Loucy (cell line): Measurements from ENCODE around the gene GPSM3.

Experiments used
- H2AFZ ChIP-seq: fragments of 200-600 bp; sonication (generic); 2 replicates; pipeline ENCODE4 v1.6.0; 2016; ENCODE audit warnings: antibody characterized with exemption, mild to moderate bottlenecking, low read length, moderate library complexity
- H3F3A ChIP-seq: fragments of 200-600 bp; 2 replicates; pipeline ENCODE4 v1.6.0; 2016; ENCODE audit warnings: antibody characterized with exemption, low read depth, mild to moderate bottlenecking
- H3K27me3 ChIP-seq: fragments of 200-600 bp; sonication (generic); 2 replicates; pipeline ENCODE4 v1.6.1; 2014; ENCODE audit warnings: low read length, mild to moderate bottlenecking; ENCODE audit not compliant: insufficient read depth, poor library complexity, severe bottlenecking
- H3K36me3 ChIP-seq: fragments of 200-600 bp; sonication (generic); 2 replicates; pipeline ENCODE4 v1.6.1; 2016; ENCODE audit warnings: low read length; ENCODE audit not compliant: insufficient read depth
- H3K4me1 ChIP-seq: fragments of 200-600 bp; sonication (generic); 2 replicates; pipeline ENCODE4 v1.5.1; 2014; ENCODE audit warnings: low read length, mild to moderate bottlenecking; ENCODE audit not compliant: insufficient read depth, poor library complexity, severe bottlenecking
- H3K4me2 ChIP-seq: fragments of 200-600 bp; sonication (generic); 2 replicates; pipeline ENCODE4 v1.6.0; 2014; ENCODE audit warnings: antibody characterized with exemption, low read length, low read depth, mild to moderate bottlenecking; ENCODE audit not compliant: poor library complexity, severe bottlenecking
- H3K4me3 ChIP-seq: fragments of 200-600 bp; sonication (generic); 2 replicates; pipeline ENCODE4 v1.5.1; 2014; ENCODE audit warnings: low read length, mild to moderate bottlenecking, mixed read lengths; ENCODE audit not compliant: poor library complexity, severe bottlenecking
- H3K79me2 ChIP-seq: fragments of 200-600 bp; sonication (generic); 2 replicates; pipeline ENCODE4 v1.6.1; 2014; ENCODE audit warnings: low read length; ENCODE audit not compliant: insufficient read depth
- H3K9ac ChIP-seq: fragments of 200-600 bp; sonication (generic); 2 replicates; pipeline ENCODE4 v1.6.0; 2014; ENCODE audit warnings: mild to moderate bottlenecking, low read depth, low read length, moderate library complexity; ENCODE audit not compliant: poor library complexity, severe bottlenecking
- H3K9me2 ChIP-seq: fragments of 200-600 bp; sonication (generic); replicated peaks from 2 replicates; pipeline ENCODE4 v1.6.1; 2016; ENCODE audit warnings: low read depth, low read length, mixed read lengths
- H3K9me3 ChIP-seq: fragments of 200-600 bp; sonication (generic); 2 replicates; pipeline ENCODE4 v1.6.1; 2014; ENCODE audit warnings: mild to moderate bottlenecking, antibody characterized with exemption, low read length, low read depth; ENCODE audit not compliant: insufficient read depth
- H4K20me1 ChIP-seq: fragments of 200-600 bp; sonication (generic); 2 replicates; pipeline ENCODE4 v1.6.0; 2014; ENCODE audit warnings: antibody characterized with exemption, low read length, mild to moderate bottlenecking; ENCODE audit not compliant: insufficient read depth, poor library complexity, severe bottlenecking
- CTCF ChIP-seq: fragments of 200-600 bp; sonication (generic); conservative IDR thresholded peaks from 2 replicates; pipeline ENCODE4 v1.5.1; 2014; ENCODE audit warnings: mild to moderate bottlenecking, antibody characterized with exemption, low read length
- EZH2phosphoT487 ChIP-seq: fragments of 200-600 bp; IDR thresholded peaks from 2 replicates; pipeline ENCODE4 v1.6.1; 2018; ENCODE audit warnings: antibody characterized with exemption, mild to moderate bottlenecking, moderate library complexity, borderline replicate concordance

GPSM3 gene

GRCh38 chr6:32153564-32154513 is 38.6 kb downstream of the GPSM3 start, which contains the start of gene PPT2:
PPT2 (plus strand) TSS chr6:32154141; CDS start chr6:32154595, 454 bp downstream.
- Histone ChIP-seq H2AFZ (peak within 1 kb of the TSS; percentile 93), H4K20me1 (no peaks in the 10 kb centered on the region), H3F3A (no peaks in the 10 kb centered on the region), H3K4me1 (peaks cover 21% of the 10 kb centered on the region), H3K27me3 (no peaks in the 10 kb centered on the region), H3K4me3 (peak within 1 kb of the TSS; percentile 90), H3K79me2 (peaks cover 17% of the 10 kb centered on the region), H3K36me3 (peaks cover 11% of the 10 kb centered on the region; the same call in 1 of the 2 replicates), H3K4me2 (peak within 1 kb of the TSS; percentile 93), H3K9me2 (no peaks in the 10 kb centered on the region), H3K9me3 (no peaks in the 10 kb centered on the region), H3K9ac (peak within 1 kb of the TSS; percentile 70)
- TF ChIP-seq CTCF (no peak), EZH2phosphoT487 (no peak)

- H3K27me3 ChIP-seq = no peaks in the 10 kb centered on the region
- no peaks in the 10 kb centered on the region for H3K9me2 ChIP-seq
- H3K4me2 ChIP-seq = peak overlapping the region; percentile 93
- H3K79me2 ChIP-seq = peaks cover 17% of the 10 kb centered on the region
- H4K20me1 ChIP-seq = no peaks in the 10 kb centered on the region
- peak overlapping the region; percentile 70 for H3K9ac ChIP-seq
- H3K9me3 ChIP-seq = no peaks in the 10 kb centered on the region
- H3K4me1 ChIP-seq = peaks cover 21% of the 10 kb centered on the region
- no peaks in the 10 kb centered on the region for H3F3A ChIP-seq
- TF ChIP-seq EZH2phosphoT487 = no peak
- H3K4me3 ChIP-seq = peak overlapping the region; percentile 90
- H3K36me3 ChIP-seq = peaks cover 6% of the 10 kb centered on the region; the same call in 1 of the 2 replicates
- H2AFZ ChIP-seq = no peak overlapping the region
Measured at GRCh38 chr6:32152769-32153563, 39.5 kb downstream of the GPSM3 start.

- Histone ChIP-seq H3K9ac (peak within 1 kb of the TSS; percentile 9), H3K9me2 (no peaks in the 10 kb centered on the region), H3K27me3 (no peaks in the 10 kb centered on the region), H4K20me1 (no peaks in the 10 kb centered on the region), H3K36me3 (no peaks in the 10 kb centered on the region), H3K79me2 (peaks cover 17% of the 10 kb centered on the region), H3K9me3 (no peaks in the 10 kb centered on the region), H3K4me3 (no peak within 1 kb of the TSS), H3K4me1 (peaks cover 21% of the 10 kb centered on the region), H2AFZ (no peak within 1 kb of the TSS), H3K4me2 (no peak within 1 kb of the TSS), H3F3A (no peaks in the 10 kb centered on the region)
- no peak for TF ChIP-seq EZH2phosphoT487
- no peak for TF ChIP-seq CTCF
Measured at GRCh38 chr6:32151863-32152768, 40.3 kb downstream of the GPSM3 start, which contains the start of gene PRRT1. PRRT1 (minus strand) TSS chr6:32151939; CDS start chr6:32151827, 112 bp downstream.
